HG02678 (cell line): ENCODE results near the gene RAB6D.
"Not testable (repeated sequence)": the region's sequence is repeated elsewhere in the genome, so short reads cannot be mapped to it uniquely, and the experiment has no call there.

ENCODE experiments used
- ATAC-seq: cut with Tn5 transposase; IDR thresholded peaks from one replicate; pipeline ENCODE4 v1.9.1; 2021; ENCODE audit warnings: mild to moderate bottlenecking, moderate library complexity; ENCODE audit not compliant: unreplicated experiment

RAB6D gene

GRCh38 chr2:131367352-131367751 lies 3.4 kb upstream of the RAB6D start:
- no peak for ATAC-seq

GRCh38 chr2:131366643-131367042 lies 2.7 kb upstream of the RAB6D start:
- no peak for ATAC-seq

GRCh38 chr2:131365452-131365851 lies 1.5 kb upstream of the RAB6D start:
- ATAC-seq, result no peak

GRCh38 chr2:131363213-131363612 lies 755 bp downstream of the RAB6D start:
- not testable (repeated sequence) for ATAC-seq

GRCh38 chr2:131361773-131362172 lies 2.2 kb downstream of the RAB6D start:
- not testable (repeated sequence) for ATAC-seq

GRCh38 chr2:131353167-131353697 lies 10.7 kb downstream of the RAB6D start:
- ATAC-seq, result not testable (repeated sequence)

- no peak for ATAC-seq
Observed at GRCh38 chr2:131349021-131349420, 14.9 kb downstream of the RAB6D start.

GRCh38 chr2:131347035-131347434 lies 16.9 kb downstream of the RAB6D start:
- ATAC-seq, result not testable (repeated sequence)

- not testable (repeated sequence) for ATAC-seq
Observed at GRCh38 chr2:131339307-131339706, 24.7 kb downstream of the RAB6D start.

GRCh38 chr2:131335319-131335718 lies 28.6 kb downstream of the RAB6D start:
- not testable (repeated sequence) for ATAC-seq

GRCh38 chr2:131332709-131333108 lies 31.3 kb downstream of the RAB6D start:
- ATAC-seq, result not testable (repeated sequence)

GRCh38 chr2:131331000-131331399 lies 33.0 kb downstream of the RAB6D start:
- ATAC-seq, result not testable (repeated sequence)

GRCh38 chr2:131322209-131322608 lies 41.8 kb downstream of the RAB6D start:
- no peak for ATAC-seq

- not testable (repeated sequence) for ATAC-seq
Observed at GRCh38 chr2:131321344-131321743, 42.6 kb downstream of the RAB6D start.

GRCh38 chr2:131311001-131311400 lies 53.0 kb downstream of the RAB6D start:
- not testable (repeated sequence) for ATAC-seq
